AG09319 (cell line): ENCODE measurements around the gene GPHA2.

Experiments used
- DNase-seq: peaks from one replicate; pipeline ENCODE4 v3.0.0-alpha.2; 2010; ENCODE audit warnings: low read depth; ENCODE audit errors: extremely low read depth
- CTCF ChIP-seq: IDR thresholded peaks from 2 replicates; pipeline ENCODE4 v1.5.1; 2011; ENCODE audit warnings: low read depth, mild to moderate bottlenecking, inconsistent platforms, low read length, moderate library complexity

Gene GPHA2

GRCh38 chr11:64909653-64910343 is 25.9 kb downstream of the GPHA2 start:
- no peak for TF ChIP-seq CTCF
- DNase-seq: no peak

GRCh38 chr11:64908766-64909165 is 26.9 kb downstream of the GPHA2 start:
- no peak for DNase-seq
- TF ChIP-seq CTCF: no peak

- no peak for TF ChIP-seq CTCF
- no peak for DNase-seq
Measured at GRCh38 chr11:64906314-64906635, 29.4 kb downstream of the GPHA2 start.

- TF ChIP-seq CTCF: no peak
- no peak for DNase-seq
Measured at GRCh38 chr11:64905516-64906313, 30.0 kb downstream of the GPHA2 start.

DNA sequence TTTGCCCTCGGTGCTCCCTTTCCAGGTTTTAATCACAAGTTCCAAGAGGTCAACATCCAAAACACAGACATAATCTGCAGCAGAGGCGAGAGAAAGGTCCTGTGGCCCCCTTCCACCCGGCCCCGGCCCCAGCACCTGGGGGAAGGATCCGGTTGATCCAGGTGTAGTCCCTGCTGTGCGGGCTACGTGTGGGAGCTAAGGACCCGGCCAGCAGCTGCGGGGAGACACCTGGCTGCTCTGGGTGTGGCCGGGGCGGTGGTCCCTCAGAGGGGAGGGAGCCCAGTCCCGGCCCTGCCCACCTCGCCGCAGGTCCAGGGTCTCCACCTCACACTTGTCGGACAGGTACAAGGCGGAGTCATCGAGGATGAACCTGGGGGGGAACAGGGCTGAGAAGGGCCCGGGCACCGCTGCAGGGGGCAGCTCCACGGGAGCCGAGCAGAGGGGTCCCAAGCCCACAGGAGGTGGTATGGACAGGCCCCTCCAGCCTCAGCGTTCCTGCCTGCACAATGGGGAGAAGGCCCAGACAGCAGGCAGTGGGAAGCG is 32.3 kb downstream of the GPHA2 start:
- no peak for DNase-seq
- no peak for TF ChIP-seq CTCF

GRCh38 chr11:64902102-64902900 is 33.4 kb downstream of the GPHA2 start:
- no peak for DNase-seq
- no peak for TF ChIP-seq CTCF
